Measurements from ENCODE around the gene FGF5.
"Not testable (repeated sequence)": the region's sequence is repeated elsewhere in the genome, so short reads cannot be mapped to it uniquely, and the experiment has no call there.

Gene FGF5

DNA sequence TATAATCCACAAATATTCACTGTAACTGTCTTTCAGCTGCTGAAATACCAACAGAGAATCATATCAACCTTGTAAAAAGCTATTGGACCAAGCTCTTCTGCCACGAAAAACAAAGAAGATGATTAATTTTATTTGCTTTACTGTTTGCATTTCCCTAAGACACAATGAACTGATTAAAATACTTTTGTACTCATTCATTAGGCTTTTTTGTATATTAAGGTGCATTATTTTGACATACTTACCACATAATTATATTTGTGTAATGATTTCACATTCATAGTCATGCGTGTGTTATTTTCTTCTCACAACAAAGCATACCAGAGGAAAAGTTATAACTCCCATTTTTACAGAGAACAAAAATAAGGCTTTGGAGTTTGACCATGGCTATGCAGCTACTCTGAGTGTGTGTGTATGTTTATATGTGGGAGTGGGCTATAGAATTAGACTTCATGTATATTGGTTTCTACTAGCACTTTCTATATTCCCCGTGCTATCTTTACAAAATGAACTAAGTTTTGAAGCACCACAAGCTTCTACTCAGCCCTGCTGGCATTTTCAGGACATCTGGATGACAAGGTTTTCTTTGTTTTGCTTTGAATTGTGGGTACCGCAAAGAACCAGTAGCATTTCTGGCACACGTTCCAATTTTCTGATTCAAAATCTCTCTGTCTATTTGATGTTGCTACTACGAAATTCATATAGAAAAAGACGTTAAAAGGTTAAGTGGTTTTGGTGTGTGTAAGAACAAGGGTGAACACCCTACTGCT lies 11.0 kb upstream of the FGF5 start:
- DNase-seq: no peak

DNA sequence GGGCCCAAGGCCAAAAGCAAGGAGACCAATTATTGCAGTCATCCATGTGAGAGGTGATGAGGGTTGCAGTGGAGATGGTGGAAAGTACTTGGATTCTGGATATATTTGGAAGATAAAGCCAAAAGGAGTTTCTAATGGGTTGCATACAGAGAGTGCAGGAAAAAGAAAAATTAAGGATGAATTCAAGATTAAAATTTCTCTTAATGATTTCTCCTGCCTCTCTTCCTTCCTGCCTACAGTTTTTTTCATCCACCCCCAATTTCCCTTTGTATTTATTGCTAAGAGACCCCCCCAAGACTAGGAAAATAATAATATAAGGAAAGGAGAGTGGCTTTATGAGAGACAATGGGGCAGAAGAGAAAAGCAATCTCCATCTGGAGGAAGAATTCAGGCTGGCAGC lies 8.6 kb upstream of the FGF5 start:
- DNase-seq: no peak

DNA sequence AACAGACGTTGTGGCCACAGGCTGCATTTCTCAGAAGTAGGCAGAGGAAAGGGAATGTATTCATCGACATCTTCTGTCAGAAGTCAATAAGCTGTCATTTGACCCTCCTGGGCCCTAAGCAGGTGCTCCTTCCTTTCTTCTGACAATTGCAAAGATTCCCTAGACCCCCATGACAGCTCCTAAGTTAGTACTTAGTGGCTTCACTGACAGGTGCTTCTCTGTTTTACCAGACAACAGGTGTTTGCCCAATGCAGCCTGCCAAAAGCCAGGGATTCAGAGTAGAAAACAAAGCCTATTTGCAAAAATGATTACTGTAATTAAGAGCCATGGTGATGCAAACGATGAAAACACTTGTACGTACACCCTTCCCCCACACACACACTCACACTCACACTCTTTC lies 7.5 kb upstream of the FGF5 start:
- no peak for DNase-seq

DNA sequence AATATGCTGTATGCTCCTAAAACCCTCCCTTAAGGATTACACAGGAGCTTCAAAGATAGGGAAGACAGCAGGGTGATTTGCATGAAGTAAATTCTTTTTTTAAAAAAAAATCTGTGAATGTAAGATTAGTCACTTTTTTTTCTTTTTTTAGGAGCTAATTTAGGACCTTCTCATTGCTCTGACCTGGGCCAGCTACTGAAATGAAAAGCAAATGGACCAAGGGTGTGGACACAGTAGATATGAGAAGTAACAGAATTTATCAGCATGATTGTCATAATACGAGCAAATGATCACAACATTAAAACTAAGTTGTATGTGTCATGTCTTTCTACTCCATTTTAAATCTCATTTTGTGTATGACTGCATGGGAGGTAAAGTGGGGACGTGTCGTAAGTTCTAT lies 6.6 kb upstream of the FGF5 start:
- DNase-seq: no peak

DNA sequence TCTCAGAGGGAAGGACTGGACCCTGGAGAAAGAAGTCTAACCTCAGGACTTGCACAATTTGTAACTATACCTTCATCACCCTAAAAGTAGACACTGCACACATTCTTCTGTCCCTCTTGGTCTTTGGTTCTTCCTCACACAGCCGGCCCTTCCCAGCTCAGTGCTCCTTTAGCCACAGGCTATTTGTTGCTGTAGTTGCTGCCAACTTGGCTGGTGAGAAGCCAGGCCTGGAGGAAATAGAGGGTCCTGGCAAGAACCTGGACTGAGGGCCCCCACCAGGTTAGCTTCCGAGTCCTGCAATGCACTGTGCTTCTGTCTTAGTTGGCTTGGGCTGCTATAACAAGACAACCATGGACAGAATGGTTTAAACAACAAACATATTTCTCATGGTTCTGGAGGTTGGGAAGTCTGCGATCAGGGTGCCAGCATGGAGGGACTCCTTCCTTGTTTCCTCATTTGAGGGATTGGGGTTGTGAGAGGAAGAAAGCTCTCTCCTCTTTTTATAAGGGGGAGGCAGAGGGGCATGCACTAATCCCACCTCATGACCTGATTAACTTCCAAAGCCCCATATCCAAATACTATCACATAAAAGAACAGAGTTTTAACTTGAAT lies 4.4 kb upstream of the FGF5 start:
- no peak for DNase-seq

DNA sequence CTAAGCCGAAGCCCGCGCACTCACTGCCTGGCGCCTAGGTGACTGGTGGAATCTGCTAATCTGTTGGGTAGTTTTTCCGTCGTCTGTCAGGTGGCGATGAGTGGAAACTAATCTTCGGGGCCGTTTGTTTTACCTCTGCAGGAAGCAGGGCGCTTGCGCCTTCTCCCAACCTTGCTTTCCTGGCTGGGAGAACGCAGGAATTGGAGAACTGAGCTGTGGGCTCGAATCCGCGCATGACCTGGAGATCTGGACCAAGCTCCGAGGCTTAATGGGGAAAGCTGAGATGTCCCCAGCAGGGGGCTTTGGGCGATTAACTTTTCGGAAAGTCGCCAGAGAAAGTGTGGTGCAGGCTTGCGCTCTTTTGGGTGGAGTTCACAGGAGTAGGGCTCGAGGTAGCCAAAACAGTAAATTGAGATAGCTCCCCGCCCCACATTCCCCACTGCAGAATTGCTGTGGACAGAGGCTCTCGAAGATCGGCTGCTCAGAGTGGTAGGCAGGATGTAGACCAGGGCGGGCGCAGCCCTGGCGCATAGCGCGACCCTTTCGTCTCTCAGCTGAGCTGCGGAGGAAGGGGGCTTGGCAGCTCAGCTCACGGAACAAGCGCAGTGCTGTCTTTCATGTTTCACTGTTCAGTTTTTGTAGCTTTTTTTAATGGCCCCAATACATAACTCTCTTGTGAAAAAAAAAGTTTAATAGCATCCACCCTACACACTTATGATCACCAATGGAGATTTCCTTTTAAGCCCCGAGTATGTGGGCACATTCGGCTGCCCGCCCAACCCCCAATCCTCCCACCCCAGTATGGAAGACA lies 2.7 kb upstream of the FGF5 start:
- no peak for DNase-seq

DNA sequence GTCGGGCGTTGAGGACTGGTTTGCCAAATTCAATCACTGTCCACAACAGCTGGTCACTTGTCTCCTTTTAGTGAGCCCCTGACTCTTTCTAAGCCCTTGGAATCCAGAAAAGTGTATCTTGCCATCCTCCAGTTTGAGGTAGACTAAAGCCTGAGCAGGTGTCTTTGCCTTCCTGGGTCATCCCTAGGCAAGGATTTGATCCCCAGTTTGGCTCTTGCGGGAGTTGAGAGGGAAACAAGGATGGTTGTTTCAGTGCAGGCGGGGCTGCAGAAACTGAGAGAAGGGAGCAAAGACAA lies 2.2 kb upstream of the FGF5 start:
- no peak for DNase-seq

DNA sequence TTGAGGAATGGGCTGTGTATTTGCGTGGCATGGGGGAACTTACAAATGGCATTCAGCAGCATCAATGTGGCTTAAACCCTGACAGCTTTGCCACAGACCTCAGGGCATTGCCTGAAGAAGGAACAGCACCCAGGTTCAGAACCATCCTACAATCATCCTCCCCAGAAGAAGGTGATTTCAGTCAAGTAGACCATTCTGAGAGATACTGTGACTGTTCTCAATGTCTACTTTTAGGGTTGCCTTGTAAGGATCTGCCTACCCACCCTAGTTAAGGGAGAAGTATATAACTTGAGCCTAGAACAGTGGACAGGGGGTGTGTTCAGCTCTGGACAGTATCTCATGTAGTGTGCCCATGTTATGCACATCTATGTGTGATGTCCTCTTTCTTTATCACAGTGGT lies 1.6 kb upstream of the FGF5 start:
- no peak for DNase-seq

DNA sequence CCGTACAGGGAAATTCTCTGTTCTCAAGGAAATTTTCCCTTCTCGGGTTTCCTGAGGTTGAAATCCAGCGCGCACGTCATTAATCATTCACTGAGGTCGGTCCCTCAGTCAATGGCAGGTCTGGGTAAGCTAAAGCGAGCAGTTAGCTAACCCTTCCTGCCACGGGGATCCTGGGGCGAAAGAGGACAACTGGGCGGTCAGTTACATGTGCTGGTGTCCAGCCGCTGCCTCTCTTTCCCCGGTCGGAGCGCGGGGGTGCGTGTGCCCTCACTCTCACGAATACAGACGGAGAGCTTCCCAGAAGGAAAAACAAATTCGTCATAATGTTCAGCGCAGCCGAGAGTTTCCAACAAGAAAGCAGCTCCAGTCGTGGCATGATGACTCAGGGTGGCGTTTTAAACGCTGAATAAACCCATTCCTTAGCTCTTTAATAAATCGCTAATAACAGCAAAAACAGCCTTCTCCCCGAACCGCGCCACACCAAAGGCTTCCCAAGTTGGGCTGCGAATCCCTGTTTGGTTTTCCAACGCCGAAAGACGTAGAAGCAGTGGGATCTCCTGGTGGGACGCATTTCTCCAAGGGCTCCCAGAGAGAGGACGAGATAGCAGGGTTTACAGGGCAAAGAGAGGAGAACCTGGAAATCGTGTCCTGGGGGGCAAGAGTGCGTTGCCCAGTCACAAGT lies 752 bp upstream of the FGF5 start:
- DNase-seq: no peak

DNA sequence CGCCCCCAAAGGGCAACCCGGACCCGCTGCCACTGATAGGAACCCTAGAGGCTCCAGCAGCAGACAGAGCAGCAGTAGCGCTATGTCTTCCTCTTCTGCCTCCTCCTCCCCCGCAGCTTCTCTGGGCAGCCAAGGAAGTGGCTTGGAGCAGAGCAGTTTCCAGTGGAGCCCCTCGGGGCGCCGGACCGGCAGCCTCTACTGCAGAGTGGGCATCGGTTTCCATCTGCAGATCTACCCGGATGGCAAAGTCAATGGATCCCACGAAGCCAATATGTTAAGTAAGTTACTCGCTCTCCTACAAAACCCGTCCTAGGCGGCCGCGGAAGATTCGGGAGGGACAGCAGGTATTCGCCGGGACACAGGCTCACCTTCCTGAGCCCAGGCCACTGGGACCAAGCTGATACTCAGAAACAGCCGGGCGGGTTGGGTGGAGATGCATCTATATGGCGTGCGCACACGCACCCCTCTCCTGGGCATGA lies 477 bp downstream of the FGF5 start:
- DNase-seq: no peak

DNA sequence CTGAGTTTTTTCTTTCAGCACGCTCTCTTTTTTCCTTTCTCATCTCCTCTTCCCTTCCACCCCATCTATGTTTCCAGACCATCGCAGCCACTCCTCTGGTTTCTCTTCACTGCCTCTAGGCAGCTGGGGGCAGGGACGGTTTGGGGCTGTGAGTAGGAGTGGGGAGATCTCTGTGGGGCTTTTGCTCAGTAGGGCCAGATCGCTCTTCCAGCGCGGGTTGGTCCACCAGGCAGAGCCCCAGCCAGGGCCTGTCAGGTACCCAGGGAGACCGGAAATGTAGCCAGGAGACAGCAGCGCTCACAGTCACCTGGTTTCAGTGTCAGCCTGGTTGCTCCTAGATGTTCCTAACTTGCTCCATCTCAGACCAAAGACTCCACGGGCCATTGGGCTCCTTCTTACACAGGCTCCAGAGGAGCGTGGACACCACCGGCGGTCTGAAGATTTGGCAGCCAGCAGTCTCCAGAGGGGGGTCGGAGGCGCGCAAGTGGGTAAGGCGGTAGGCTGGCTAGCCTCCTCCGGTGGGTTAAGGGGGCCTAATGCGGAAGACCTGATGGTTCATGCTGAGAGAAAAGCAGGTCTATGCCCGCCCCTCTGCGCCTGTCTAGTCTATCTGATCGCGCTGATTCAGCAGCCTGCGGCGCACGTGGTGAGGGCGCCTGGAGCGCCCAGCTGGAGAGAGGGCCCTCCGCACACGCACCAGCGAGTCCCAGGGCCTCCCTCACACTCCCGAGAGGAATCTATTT lies 1.8 kb downstream of the FGF5 start:
- DNase-seq: no peak

DNA sequence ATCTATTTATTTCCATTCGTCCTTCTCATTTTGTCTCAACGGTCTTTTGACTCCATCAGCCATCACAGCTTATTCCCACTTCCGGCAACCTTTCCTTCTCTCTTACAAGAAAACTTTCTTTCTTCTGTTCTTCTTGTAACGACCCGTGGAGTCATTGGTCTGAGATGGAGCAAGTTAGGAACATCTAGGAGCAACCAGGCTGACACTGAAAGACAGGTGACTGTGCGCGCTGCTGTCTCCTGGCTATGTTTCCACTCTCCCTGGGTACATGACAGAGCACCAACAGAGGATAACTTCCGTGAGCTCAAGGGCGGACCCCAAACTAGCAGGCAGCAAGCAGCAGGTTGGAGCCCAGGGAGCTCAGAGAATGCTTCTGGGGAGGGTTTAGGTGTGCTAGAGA lies 2.5 kb downstream of the FGF5 start:
- DNase-seq: no peak

DNA sequence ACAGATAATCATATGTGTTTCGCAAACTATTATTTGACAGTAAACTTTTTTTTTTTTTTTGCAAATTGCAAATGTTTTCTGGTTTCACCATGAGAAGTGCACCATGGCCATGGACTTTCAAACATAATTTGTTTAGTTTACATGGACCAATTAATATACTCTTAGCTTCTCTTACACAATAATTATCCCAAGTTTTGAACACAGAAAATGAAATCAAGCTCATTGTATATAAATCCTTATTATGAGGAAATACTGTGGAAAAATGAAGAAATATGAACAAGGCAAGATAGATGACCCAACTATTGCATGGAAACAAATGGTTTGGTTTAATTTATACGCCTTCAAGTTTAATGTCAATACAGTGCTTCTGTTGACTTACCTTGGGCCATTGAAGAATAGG lies 3.9 kb downstream of the FGF5 start:
- no peak for DNase-seq

DNA sequence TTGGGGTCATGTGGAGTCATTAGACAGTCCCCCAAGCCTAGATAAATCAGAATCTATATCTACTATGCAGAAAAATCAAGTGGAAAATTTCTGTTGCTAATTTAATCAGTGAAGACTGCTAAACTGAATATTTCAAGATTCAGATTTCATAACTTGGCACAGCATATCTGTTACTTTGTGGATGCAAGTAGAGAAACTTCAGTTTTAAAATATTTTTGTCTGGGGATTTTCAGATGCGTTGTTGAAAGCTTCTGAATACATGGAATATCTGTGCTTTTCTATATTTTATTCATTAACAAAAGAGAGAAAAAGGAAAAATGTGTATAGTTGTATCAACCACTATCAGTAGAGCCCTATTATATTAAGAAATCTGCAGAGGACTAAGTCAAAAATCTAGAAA lies 4.4 kb downstream of the FGF5 start:
- no peak for DNase-seq

DNA sequence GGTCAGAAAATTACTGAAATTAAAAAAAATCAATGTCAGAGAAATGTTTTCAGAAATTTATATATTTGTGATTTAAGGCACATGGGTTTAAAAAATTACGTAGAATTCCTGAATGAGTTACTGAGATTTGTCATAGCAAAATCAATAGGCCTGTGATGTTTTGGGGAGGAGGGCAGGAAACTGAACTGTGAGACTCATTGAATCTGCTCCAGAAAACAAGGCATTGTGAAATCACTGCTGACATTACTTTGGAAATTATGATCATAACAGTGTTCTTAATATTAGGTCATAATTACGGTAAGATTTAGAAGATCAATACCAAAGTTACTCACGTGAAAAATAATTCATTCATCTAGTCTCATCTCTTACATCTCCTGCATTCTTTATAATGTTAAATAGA lies 5.3 kb downstream of the FGF5 start:
- no peak for DNase-seq

DNA sequence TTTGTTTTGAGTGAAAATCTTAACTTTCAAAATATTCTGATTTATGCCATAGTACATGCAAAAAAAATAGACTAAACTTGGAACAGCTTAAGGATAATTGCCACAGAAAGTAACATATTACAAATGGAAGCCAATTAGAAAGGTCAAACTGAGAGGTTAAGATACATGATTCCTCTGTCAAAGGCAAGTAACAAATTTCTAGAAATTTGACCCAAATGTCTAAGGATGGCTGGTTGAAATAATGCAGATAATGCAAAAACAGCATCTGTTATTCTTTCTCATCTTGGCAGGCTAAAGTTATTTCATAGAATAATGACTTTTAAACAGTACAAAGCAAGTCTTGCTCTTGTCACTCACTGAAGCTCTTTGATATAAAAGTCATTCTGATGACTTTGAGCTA lies 10.5 kb downstream of the FGF5 start:
- no peak for DNase-seq

DNA sequence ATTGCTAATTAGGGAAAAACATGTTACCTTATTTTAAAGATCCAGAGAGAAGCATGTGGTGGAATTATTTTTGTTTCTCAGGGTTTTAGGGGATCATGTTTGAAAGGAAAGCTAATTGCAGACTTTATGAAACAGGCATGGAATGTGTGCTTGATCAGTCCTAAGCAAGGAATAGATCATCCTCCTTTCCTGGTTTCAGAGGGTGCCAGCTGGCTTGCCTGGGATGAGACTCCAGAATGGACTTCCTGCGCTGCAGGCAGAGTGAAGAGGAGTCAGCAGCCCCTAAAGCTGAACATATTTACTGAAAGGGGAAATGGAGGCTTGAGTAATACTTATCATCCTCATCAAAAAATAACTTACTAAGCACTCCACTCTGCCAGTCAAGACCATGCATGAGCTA lies 13.3 kb downstream of the FGF5 start:
- no peak for DNase-seq

DNA sequence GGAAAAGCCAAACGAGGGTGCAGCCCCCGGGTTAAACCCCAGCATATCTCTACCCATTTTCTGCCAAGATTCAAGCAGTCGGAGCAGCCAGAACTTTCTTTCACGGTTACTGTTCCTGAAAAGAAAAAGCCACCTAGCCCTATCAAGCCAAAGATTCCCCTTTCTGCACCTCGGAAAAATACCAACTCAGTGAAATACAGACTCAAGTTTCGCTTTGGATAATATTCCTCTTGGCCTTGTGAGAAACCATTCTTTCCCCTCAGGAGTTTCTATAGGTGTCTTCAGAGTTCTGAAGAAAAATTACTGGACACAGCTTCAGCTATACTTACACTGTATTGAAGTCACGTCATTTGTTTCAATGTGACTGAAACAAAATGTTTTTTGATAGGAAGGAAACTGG lies 20.0 kb downstream of the FGF5 start:
- no peak for DNase-seq

DNA sequence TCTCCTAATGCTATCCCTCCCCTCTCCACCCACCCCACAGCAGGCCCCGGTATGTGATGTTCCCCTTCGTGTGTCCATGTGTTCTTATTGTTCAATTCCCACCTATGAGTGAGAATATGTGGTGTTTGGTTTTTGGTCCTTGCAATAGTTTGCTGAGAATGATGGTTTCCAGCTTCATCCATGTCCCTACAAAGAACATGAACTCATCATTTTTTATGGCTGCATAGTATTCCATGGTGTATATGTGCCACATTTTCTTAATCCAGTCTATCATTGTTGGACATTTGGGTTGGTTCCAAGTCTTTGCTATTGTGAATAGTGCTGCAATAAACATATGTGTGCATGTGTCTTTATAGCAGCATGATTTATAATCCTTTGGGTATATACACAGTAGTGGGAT lies 24.2 kb downstream of the FGF5 start:
- not testable (repeated sequence) for DNase-seq

DNA sequence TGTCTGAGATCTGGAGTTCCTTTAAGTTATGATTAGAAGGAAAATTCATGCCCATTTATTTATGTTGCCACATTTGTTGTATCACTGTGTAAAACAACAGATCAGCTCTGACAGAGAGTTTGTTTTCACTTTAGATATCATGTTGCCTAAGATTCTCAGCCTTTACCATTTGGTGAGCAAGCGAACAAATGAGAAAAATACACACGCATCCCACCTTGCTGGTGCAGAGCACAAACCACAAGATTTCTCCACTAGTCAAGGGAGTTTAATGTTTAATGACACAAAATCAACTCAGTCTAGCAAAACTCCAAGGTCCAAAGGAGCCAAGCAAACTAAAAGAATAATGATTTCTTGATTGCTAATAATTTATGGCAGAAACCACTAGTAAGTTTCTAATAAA lies 27.7 kb downstream of the FGF5 start:
- DNase-seq: no peak

DNA sequence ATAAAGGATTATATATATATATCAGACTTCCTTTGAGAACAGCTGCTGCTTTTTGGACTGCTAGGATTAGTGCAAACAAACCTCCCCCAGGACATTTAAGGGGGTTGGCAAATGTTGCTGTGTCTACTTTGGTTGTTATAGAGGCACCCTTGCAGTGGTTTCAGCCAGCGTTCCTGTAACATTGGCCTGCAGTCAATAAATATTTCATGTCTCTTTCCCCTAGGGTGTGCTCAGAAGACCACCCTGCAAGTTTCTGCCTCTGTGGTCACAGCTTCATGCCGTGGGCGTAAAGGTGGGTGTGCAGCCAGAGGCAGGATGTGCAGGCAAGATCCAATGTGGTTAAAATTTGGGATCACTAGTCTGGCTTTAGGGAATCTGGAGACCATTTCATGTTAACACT lies 28.9 kb downstream of the FGF5 start:
- DNase-seq: no peak

DNA sequence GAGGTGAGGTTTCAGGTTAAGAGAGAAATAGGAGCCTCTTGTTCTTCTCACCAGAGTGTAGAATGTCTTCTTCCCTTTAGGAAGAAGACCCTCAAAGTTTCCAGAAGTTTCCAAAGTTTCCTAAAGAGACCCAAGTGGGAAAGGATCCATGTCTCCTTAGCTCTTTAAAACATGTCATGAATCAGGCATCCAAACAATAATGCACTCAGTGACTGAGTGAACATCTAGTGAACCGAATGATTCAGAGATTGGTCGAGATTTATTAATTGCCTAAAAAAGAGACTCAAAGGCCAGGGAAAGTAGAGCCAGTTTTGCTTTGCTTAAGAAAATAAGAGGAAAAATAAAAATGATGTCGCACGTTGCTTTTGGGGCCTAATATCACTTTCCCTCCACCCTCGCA lies 29.4 kb downstream of the FGF5 start:
- DNase-seq: no peak

DNA sequence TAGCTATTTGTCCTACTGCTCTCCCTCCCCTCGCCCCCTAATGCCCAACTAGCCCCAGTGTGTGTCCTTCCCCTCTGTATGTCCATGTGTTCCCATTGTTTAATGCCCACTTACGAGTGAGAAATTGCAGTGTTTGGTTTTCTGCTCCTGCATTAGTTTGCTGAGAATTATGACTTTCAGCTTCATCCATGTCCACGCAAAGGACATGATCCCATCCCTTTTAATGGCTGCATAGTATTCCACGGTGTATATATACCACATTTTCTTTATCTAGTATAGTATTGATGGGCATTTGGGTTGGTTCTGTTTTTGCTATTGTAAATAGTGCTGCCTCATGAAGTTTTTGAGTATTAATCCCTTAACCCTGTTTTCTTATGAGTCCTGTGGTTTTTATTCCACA lies 35.4 kb downstream of the FGF5 start:
- DNase-seq: no peak
